ENCODE results near the gene FDXR.

FDXR gene

GRCh38 chr17:74872313-74873036 is at the start of gene FDXR:
FDXR (minus strand) TSS chr17:74872994; CDS start chr17:74872944, 50 bp downstream.
- no peaks in the 10 kb centered on the region for H3K4me1 ChIP-seq (ENCODE audit: insufficient read depth, poor library complexity, severe bottlenecking)
- 0 out of 2 replicates have a peak, but pooled peaks cover 4% of the 10 kb centered on the region for H3K36me3 ChIP-seq (ENCODE audit: low read depth)
- peak within 1 kb of the TSS; percentile 40 for H3K27ac ChIP-seq (ENCODE audit: poor library complexity, severe bottlenecking)
- H3K9me3 ChIP-seq (ENCODE audit: severe bottlenecking) = no peaks in the 10 kb centered on the region
- TF ChIP-seq CTCF (IDR thresholded peaks at IDR 0.05; ENCODE audit: poor library complexity, severe bottlenecking) = no peak
- H3K27me3 ChIP-seq (ENCODE audit: insufficient read depth, poor library complexity, severe bottlenecking) = no peaks in the 10 kb centered on the region
- DNase-seq (ENCODE audit: low spot score) (no peak), ATAC-seq (ENCODE audit: low read depth) (peak; percentile 75)
- peak within 1 kb of the TSS; percentile 55 for H3K4me3 ChIP-seq (ENCODE audit: severe bottlenecking)

- ATAC-seq (ENCODE audit: low read depth) = no peak
- H3K4me3 ChIP-seq (ENCODE audit: severe bottlenecking) = peak overlapping the region; percentile 38
- H3K9me3 ChIP-seq (ENCODE audit: severe bottlenecking) = no peaks in the 10 kb centered on the region
- H3K27me3 ChIP-seq (ENCODE audit: insufficient read depth, poor library complexity, severe bottlenecking) = peaks cover 25% of the 10 kb centered on the region
- H3K27ac ChIP-seq (ENCODE audit: poor library complexity, severe bottlenecking) = no peak overlapping the region
- no peak for DNase-seq (ENCODE audit: low spot score)
- H3K36me3 ChIP-seq (ENCODE audit: low read depth) = no peaks in the 10 kb centered on the region
- no peak for TF ChIP-seq CTCF (IDR thresholded peaks at IDR 0.05; ENCODE audit: poor library complexity, severe bottlenecking)
- peaks cover 3% of the 10 kb centered on the region for H3K4me1 ChIP-seq (ENCODE audit: insufficient read depth, poor library complexity, severe bottlenecking)
Measured at GRCh38 chr17:74922172-74922571, 49.4 kb upstream of the FDXR start.

GRCh38 chr17:74921769-74922168 is 49.0 kb upstream of the FDXR start:
- Histone ChIP-seq H3K9me3 (ENCODE audit: severe bottlenecking) (no peaks in the 10 kb centered on the region), H3K4me1 (ENCODE audit: insufficient read depth, poor library complexity, severe bottlenecking) (peaks cover 3% of the 10 kb centered on the region), H3K27me3 (ENCODE audit: insufficient read depth, poor library complexity, severe bottlenecking) (peaks cover 25% of the 10 kb centered on the region), H3K4me3 (ENCODE audit: severe bottlenecking) (no peak overlapping the region), H3K27ac (ENCODE audit: poor library complexity, severe bottlenecking) (no peak overlapping the region), H3K36me3 (ENCODE audit: low read depth) (no peaks in the 10 kb centered on the region)
- no peak for TF ChIP-seq CTCF (IDR thresholded peaks at IDR 0.05; ENCODE audit: poor library complexity, severe bottlenecking)
- DNase-seq (ENCODE audit: low spot score) (no peak), ATAC-seq (ENCODE audit: low read depth) (no peak)

- no peaks in the 10 kb centered on the region for H3K36me3 ChIP-seq (ENCODE audit: low read depth)
- no peak overlapping the region for H3K27ac ChIP-seq (ENCODE audit: poor library complexity, severe bottlenecking)
- peaks cover 25% of the 10 kb centered on the region for H3K27me3 ChIP-seq (ENCODE audit: insufficient read depth, poor library complexity, severe bottlenecking)
- peak; percentile 48 for ATAC-seq (ENCODE audit: low read depth)
- H3K4me3 ChIP-seq (ENCODE audit: severe bottlenecking) = no peak overlapping the region
- peaks cover 3% of the 10 kb centered on the region for H3K4me1 ChIP-seq (ENCODE audit: insufficient read depth, poor library complexity, severe bottlenecking)
- TF ChIP-seq CTCF (IDR thresholded peaks at IDR 0.05; ENCODE audit: poor library complexity, severe bottlenecking) = no peak
- no peak for DNase-seq (ENCODE audit: low spot score)
- no peaks in the 10 kb centered on the region for H3K9me3 ChIP-seq (ENCODE audit: severe bottlenecking)
Measured at GRCh38 chr17:74921026-74921681, 48.4 kb upstream of the FDXR start.

GRCh38 chr17:74920642-74921025 is 47.8 kb upstream of the FDXR start:
- no peak for DNase-seq (ENCODE audit: low spot score)
- ATAC-seq (ENCODE audit: low read depth) = peak; percentile 8
- Histone ChIP-seq H3K27ac (ENCODE audit: poor library complexity, severe bottlenecking) (no peak overlapping the region), H3K9me3 (ENCODE audit: severe bottlenecking) (no peaks in the 10 kb centered on the region), H3K36me3 (ENCODE audit: low read depth) (no peaks in the 10 kb centered on the region), H3K4me3 (ENCODE audit: severe bottlenecking) (no peak overlapping the region), H3K27me3 (ENCODE audit: insufficient read depth, poor library complexity, severe bottlenecking) (peaks cover 20% of the 10 kb centered on the region), H3K4me1 (ENCODE audit: insufficient read depth, poor library complexity, severe bottlenecking) (peaks cover 3% of the 10 kb centered on the region)
- TF ChIP-seq CTCF (IDR thresholded peaks at IDR 0.05; ENCODE audit: poor library complexity, severe bottlenecking) = no peak
